ENCODE data around the gene BTAF1. TPM values are rescaled to one million over a fixed set of nuclear protein-coding genes. Genes with fewer than 3 reads are reported as not detected.
"Not testable (repeated sequence)": the region's sequence is repeated elsewhere in the genome, so short reads cannot be mapped to it uniquely, and the experiment has no call there.

The BTAF1 gene
- total and polyA plus RNA-seq, 10 of the 15 experiments (the other 5 are each of a cell fraction or from before 2014, with no cell fraction given), result 11.8 to 157 (median 55.5) TPM

DNA sequence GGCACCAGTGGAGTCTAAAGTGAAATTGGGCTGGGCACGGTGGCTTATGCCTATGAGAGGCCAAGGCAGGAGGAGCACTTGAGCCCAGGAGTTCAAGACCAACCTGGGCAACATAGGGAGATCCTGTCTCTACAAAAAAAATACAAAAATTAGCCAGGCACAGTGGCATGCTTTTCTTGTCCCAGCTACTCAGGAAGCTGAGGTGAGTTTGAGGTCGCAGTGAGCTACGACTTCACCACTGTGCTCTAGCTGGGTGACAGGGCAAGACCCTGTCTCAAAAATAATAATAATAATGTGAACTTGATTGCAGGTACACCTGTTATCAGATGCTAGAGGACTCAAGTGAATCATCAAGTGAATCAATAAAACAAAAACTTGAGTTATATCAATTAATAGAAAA, 108.0 kb downstream of the BTAF1 start:
- DNase-seq (ENCODE audit: low read depth, low spot score), result no peak

DNA sequence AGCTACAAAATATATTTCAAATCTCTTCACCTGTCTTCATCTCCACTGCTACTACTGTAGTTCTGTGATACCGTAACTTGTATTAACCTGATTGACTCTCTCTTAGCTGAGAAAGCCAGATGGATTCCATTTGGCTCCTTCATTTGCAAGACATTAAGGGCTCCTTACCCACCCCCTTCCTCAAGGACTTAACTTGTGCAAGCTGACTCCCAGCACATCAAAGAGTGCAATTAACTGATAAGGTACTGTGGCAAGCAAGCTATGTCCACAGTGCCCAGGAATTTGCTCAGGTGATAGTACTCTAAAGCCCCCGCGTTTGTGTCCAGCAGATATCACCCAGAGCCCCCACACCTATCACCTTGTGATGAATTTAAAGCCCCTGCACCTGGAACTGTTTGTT, 109.5 kb downstream of the BTAF1 start:
- H2AFZ ChIP-seq (ENCODE audit: control insufficient read depth, low read depth, low read length); RAD21 ChIA-PET (ENCODE audit: unreplicated experiment); POLR2A ChIA-PET; H3K4me2 ChIP-seq (ENCODE audit: control insufficient read depth, insufficient read depth); intact Hi-C loops (cut with micrococcal nuclease; ENCODE audit: unreplicated experiment); ATAC-seq; H3K27ac ChIP-seq (ENCODE audit: control insufficient read depth, insufficient read depth); FAIRE-seq; H3K9ac ChIP-seq (ENCODE audit: control insufficient read depth, insufficient read depth, low read length); CTCF ChIA-PET; H3K27me3 ChIP-seq (replicated peaks in 1 of 2; ENCODE audit: control insufficient read depth in 2 of 2, insufficient read depth in 2 of 2, low read length in 1 of 2); BruUV-seq (replicated peaks); H3K79me2 ChIP-seq (ENCODE audit: control insufficient read depth, insufficient read depth, low read length); DNase-seq (ENCODE audit: low read depth, low spot score); H4K20me1 ChIP-seq (ENCODE audit: control insufficient read depth, insufficient read depth); in situ Hi-C loops (cut with MboI); H3K9me3 ChIP-seq (replicated peaks; ENCODE audit: control insufficient read depth, insufficient read depth, low read length); SMC1A ChIA-PET (ENCODE audit: uncharacterized antibody, unreplicated experiment); H3K4me3 ChIP-seq; H3K4me1 ChIP-seq (ENCODE audit: control insufficient read depth, insufficient read depth, low read length): not testable (repeated sequence)
- peaks cover 2 to 16% of the 10 kb centered on the region in 2 experiments for H3K36me3 ChIP-seq (ENCODE audit: control insufficient read depth in 2 of 2, insufficient read depth in 2 of 2, low read length in 1 of 2)
- 96% methylated on average over 3 of the region's 3 CpGs for WGBS (ENCODE audit: insufficient coverage, insufficient replicate concordance, low lambda C conversion rate, missing lambda C conversion rate)

More for the DNA sequence above, 108.0 kb downstream of the BTAF1 start:
- H3K4me1 ChIP-seq (ENCODE audit: control insufficient read depth, insufficient read depth, low read length), result no peaks in the 10 kb centered on the region
- no peak overlapping the region for H3K4me2 ChIP-seq (ENCODE audit: control insufficient read depth, insufficient read depth)
- H3K36me3 ChIP-seq (ENCODE audit: control insufficient read depth in 2 of 2, insufficient read depth in 2 of 2, low read length in 1 of 2), result peaks cover 5 to 25% of the 10 kb centered on the region in 2 experiments
- no TSS peak for BruUV-seq (replicated peaks)
- H3K9me3 ChIP-seq (replicated peaks; ENCODE audit: control insufficient read depth, insufficient read depth, low read length), result no peaks in the 10 kb centered on the region
- no peaks in the 10 kb centered on the region for H3K79me2 ChIP-seq (ENCODE audit: control insufficient read depth, insufficient read depth, low read length)
- in situ Hi-C loops (cut with MboI), result no loop called here
- RAD21 ChIA-PET (ENCODE audit: unreplicated experiment), result no interaction called here
- H3K9ac ChIP-seq (ENCODE audit: control insufficient read depth, insufficient read depth, low read length), result no peak overlapping the region
- no peak overlapping the region for H3K4me3 ChIP-seq
- TF ChIP-seq, protein P1, sequence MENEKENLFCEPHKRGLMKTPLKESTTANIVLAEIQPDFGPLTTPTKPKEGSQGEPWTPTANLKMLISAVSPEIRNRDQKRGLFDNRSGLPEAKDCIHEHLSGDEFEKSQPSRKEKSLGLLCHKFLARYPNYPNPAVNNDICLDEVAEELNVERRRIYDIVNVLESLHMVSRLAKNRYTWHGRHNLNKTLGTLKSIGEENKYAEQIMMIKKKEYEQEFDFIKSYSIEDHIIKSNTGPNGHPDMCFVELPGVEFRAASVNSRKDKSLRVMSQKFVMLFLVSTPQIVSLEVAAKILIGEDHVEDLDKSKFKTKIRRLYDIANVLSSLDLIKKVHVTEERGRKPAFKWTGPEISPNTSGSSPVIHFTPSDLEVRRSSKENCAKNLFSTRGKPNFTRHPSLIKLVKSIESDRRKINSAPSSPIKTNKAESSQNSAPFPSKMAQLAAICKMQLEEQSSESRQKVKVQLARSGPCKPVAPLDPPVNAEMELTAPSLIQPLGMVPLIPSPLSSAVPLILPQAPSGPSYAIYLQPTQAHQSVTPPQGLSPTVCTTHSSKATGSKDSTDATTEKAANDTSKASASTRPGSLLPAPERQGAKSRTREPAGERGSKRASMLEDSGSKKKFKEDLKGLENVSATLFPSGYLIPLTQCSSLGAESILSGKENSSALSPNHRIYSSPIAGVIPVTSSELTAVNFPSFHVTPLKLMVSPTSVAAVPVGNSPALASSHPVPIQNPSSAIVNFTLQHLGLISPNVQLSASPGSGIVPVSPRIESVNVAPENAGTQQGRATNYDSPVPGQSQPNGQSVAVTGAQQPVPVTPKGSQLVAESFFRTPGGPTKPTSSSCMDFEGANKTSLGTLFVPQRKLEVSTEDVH (IDR thresholded peaks at IDR 0.05; ENCODE audit: low read depth, partially characterized antibody), result no peak
- TF ChIP-seq MTA2 (IDR thresholded peaks at IDR 0.05; ENCODE audit: low read depth), result no peak
- TF ChIP-seq YBX1 (IDR thresholded peaks at IDR 0.05), result no peak
- no peak for TF ChIP-seq ZBED1 (IDR thresholded peaks at IDR 0.05; ENCODE audit: borderline replicate concordance)
- TF ChIP-seq POLR2A (IDR thresholded peaks at IDR 0.05; ENCODE audit: low read depth, low read length), result no peak
- TF ChIP-seq, protein P2, sequence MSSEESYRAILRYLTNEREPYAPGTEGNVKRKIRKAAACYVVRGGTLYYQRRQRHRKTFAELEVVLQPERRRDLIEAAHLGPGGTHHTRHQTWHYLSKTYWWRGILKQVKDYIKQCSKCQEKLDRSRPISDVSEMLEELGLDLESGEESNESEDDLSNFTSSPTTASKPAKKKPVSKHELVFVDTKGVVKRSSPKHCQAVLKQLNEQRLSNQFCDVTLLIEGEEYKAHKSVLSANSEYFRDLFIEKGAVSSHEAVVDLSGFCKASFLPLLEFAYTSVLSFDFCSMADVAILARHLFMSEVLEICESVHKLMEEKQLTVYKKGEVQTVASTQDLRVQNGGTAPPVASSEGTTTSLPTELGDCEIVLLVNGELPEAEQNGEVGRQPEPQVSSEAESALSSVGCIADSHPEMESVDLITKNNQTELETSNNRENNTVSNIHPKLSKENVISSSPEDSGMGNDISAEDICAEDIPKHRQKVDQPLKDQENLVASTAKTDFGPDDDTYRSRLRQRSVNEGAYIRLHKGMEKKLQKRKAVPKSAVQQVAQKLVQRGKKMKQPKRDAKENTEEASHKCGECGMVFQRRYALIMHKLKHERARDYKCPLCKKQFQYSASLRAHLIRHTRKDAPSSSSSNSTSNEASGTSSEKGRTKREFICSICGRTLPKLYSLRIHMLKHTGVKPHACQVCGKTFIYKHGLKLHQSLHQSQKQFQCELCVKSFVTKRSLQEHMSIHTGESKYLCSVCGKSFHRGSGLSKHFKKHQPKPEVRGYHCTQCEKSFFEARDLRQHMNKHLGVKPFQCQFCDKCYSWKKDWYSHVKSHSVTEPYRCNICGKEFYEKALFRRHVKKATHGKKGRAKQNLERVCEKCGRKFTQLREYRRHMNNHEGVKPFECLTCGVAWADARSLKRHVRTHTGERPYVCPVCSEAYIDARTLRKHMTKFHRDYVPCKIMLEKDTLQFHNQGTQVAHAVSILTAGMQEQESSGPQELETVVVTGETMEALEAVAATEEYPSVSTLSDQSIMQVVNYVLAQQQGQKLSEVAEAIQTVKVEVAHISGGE (CRISPR knock-in tag; IDR thresholded peaks at IDR 0.05), result no peak
- no peak for TF ChIP-seq ZNF24 (IDR thresholded peaks at IDR 0.05)
- no peak for TF ChIP-seq SREBF2 (IDR thresholded peaks at IDR 0.05; ENCODE audit: low read length)
- TF ChIP-seq CEBPB (IDR thresholded peaks at IDR 0.05; ENCODE audit: borderline replicate concordance in 1 of 2, low read depth in 2 of 2, low read length in 2 of 2), result no peak
- SMC1A ChIA-PET (ENCODE audit: uncharacterized antibody, unreplicated experiment), result no interaction called here
- CTCF ChIA-PET, result no interaction called here
- WGBS (ENCODE audit: insufficient coverage, insufficient replicate concordance, low lambda C conversion rate, missing lambda C conversion rate), result 98% methylated on average over 3 of the region's 3 CpGs
- no peak overlapping the region for H2AFZ ChIP-seq (ENCODE audit: control insufficient read depth, low read depth, low read length)
- no peak overlapping the region for H3K27ac ChIP-seq (ENCODE audit: control insufficient read depth, insufficient read depth)
- intact Hi-C loops (cut with micrococcal nuclease; ENCODE audit: unreplicated experiment), result no loop called here
- H4K20me1 ChIP-seq (ENCODE audit: control insufficient read depth, insufficient read depth), result no peaks in the 10 kb centered on the region
- no peaks in the 10 kb centered on the region for H3K27me3 ChIP-seq (replicated peaks in 1 of 2; ENCODE audit: control insufficient read depth in 2 of 2, insufficient read depth in 2 of 2, low read length in 1 of 2)
- no peak for ATAC-seq
- no peak for FAIRE-seq
- POLR2A ChIA-PET, result no interaction called here

Data from GM12878 (cell line).